Urothelium cell line (cell line): ENCODE data around the gene SPINDOC.
A peak's percentile ranks its signal among the peaks of the same experiment; 100 is the strongest.
"Not testable (repeated sequence)": the region's sequence is repeated elsewhere in the genome, so short reads cannot be mapped to it uniquely, and the experiment has no call there.

Source experiments
- DNase-seq: peaks from one replicate; pipeline ENCODE4 v3.0.0; 2011; ENCODE audit warnings: low spot score, mixed read lengths
- FAIRE-seq: peaks from 2 replicates; lab custom pipeline; 2011; peaks lifted over from hg19 to GRCh38; lab: Jason Lieb, UNC

SPINDOC gene

GRCh38 chr11:63783925-63784592 lies 29.2 kb upstream of the SPINDOC start:
- no peak for DNase-seq
- FAIRE-seq, result no peak

- DNase-seq (no peak), FAIRE-seq (no peak)
Observed at GRCh38 chr11:63785823-63786222, 27.4 kb upstream of the SPINDOC start.

- DNase-seq (no peak), FAIRE-seq (no peak)
Observed at GRCh38 chr11:63791495-63792167, 21.6 kb upstream of the SPINDOC start.

GRCh38 chr11:63793161-63793560 lies 20.1 kb upstream of the SPINDOC start:
- FAIRE-seq (no peak), DNase-seq (no peak)

GRCh38 chr11:63795066-63795465 lies 18.2 kb upstream of the SPINDOC start:
- DNase-seq (no peak), FAIRE-seq (no peak)

- FAIRE-seq (no peak), DNase-seq (no peak)
Observed at GRCh38 chr11:63800921-63801320, 12.3 kb upstream of the SPINDOC start.

- DNase-seq (peak; percentile 60), FAIRE-seq (peak; percentile 53)
Observed at GRCh38 chr11:63802637-63803414, 10.4 kb upstream of the SPINDOC start.

GRCh38 chr11:63804259-63804658 lies 9.0 kb upstream of the SPINDOC start:
- FAIRE-seq (no peak), DNase-seq (no peak)

GRCh38 chr11:63805844-63806415 lies 7.3 kb upstream of the SPINDOC start:
- DNase-seq, result no peak
- no peak for FAIRE-seq

GRCh38 chr11:63810383-63810782 lies 2.9 kb upstream of the SPINDOC start:
- not testable (repeated sequence) for FAIRE-seq, DNase-seq

- FAIRE-seq (no peak), DNase-seq (no peak)
Observed at GRCh38 chr11:63811522-63811921, 1.7 kb upstream of the SPINDOC start.

GRCh38 chr11:63813563-63814382 lies 517 bp downstream of the SPINDOC start:
- FAIRE-seq (no peak), DNase-seq (peak; percentile 62)

GRCh38 chr11:63814383-63814736 lies 1.1 kb downstream of the SPINDOC start:
- DNase-seq (no peak), FAIRE-seq (no peak)

GRCh38 chr11:63816166-63816565 lies 2.9 kb downstream of the SPINDOC start:
- DNase-seq (no peak), FAIRE-seq (no peak)

- DNase-seq, result no peak
- FAIRE-seq, result no peak
Observed at GRCh38 chr11:63816732-63817131, 3.5 kb downstream of the SPINDOC start.

- FAIRE-seq, result no peak
- DNase-seq, result no peak
Observed at GRCh38 chr11:63817758-63818498, 4.7 kb downstream of the SPINDOC start.

GRCh38 chr11:63818609-63819008 lies 5.4 kb downstream of the SPINDOC start:
- FAIRE-seq (no peak), DNase-seq (no peak)

GRCh38 chr11:63821411-63821810 lies 8.2 kb downstream of the SPINDOC start:
- no peak for FAIRE-seq

GRCh38 chr11:63826471-63827190 lies 13.4 kb downstream of the SPINDOC start:
- FAIRE-seq, result no peak

More at GRCh38 chr11:63821411-63821810, 8.2 kb downstream of the SPINDOC start:
- no peak for DNase-seq

More at GRCh38 chr11:63826471-63827190, 13.4 kb downstream of the SPINDOC start:
- no peak for DNase-seq
